Trophoblast cell (in vitro differentiated cells and primary cell): ENCODE measurements around the gene PANX1.
"Not testable (repeated sequence)": the region's sequence is repeated elsewhere in the genome, so short reads cannot be mapped to it uniquely, and the experiment has no call there.

Source experiments
- DNase-seq, 2 donors: peaks; one replicate each; pipeline ENCODE4 v3.0.0-alpha.2; 2016
- H2AFZ ChIP-seq: 2 replicates; pipeline ENCODE4 v1.6.1; 2013; ENCODE audit warnings: low read length, moderate library complexity, mild to moderate bottlenecking; ENCODE audit not compliant: insufficient read depth, poor library complexity
- H2AK5ac ChIP-seq: 2 replicates; pipeline ENCODE4 v1.6.1; 2013; ENCODE audit warnings: mild to moderate bottlenecking, low read length
- H2BK120ac ChIP-seq: 2 replicates; pipeline ENCODE4 v1.6.1; 2013; ENCODE audit warnings: low read length, mild to moderate bottlenecking, moderate library complexity; ENCODE audit not compliant: insufficient read depth, poor library complexity
- H2BK12ac ChIP-seq: 2 replicates; pipeline ENCODE4 v1.6.1; 2013; ENCODE audit warnings: mild to moderate bottlenecking, low read length, moderate library complexity
- H2BK5ac ChIP-seq: 2 replicates; pipeline ENCODE4 v1.6.1; 2013; ENCODE audit warnings: low read length, low read depth, moderate library complexity, mild to moderate bottlenecking; ENCODE audit not compliant: poor library complexity
- H3K14ac ChIP-seq: 2 replicates; pipeline ENCODE4 v1.6.1; 2013; ENCODE audit warnings: mild to moderate bottlenecking, low read length
- H3K18ac ChIP-seq: 2 replicates; pipeline ENCODE4 v1.6.1; 2013; ENCODE audit warnings: mild to moderate bottlenecking, low read length
- H3K23ac ChIP-seq: 2 replicates; pipeline ENCODE4 v1.6.1; 2013; ENCODE audit warnings: low read length
- H3K27ac ChIP-seq: 2 replicates; pipeline ENCODE4 v1.5.1; 2013; ENCODE audit warnings: low read depth, mild to moderate bottlenecking, inconsistent platforms, low read length, moderate library complexity
- H3K27me3 ChIP-seq: 2 replicates; pipeline ENCODE4 v1.6.1; 2013; ENCODE audit warnings: inconsistent platforms, mild to moderate bottlenecking, low read length, moderate library complexity; ENCODE audit not compliant: insufficient read depth
- H3K36me3 ChIP-seq, 2 experiments: 1 replicate in 1 of 2; 2 replicates in 1 of 2; pipeline ENCODE4 v1.6.1; 2013; ENCODE audit warnings: low read length in 2 of 2, mild to moderate bottlenecking in 2 of 2, moderate library complexity in 1 of 2; ENCODE audit not compliant: insufficient read depth in 2 of 2, control insufficient read depth in 1 of 2
- H3K4ac ChIP-seq: 2 replicates; pipeline ENCODE4 v1.6.1; 2013; ENCODE audit warnings: low read depth, mild to moderate bottlenecking, low read length, moderate library complexity
- H3K4me1 ChIP-seq, 2 experiments: 1 replicate in 1 of 2; 2 replicates in 1 of 2; pipeline ENCODE4 v1.6.1; 2013; ENCODE audit warnings: low read length in 2 of 2, mild to moderate bottlenecking in 2 of 2, moderate library complexity in 1 of 2; ENCODE audit not compliant: insufficient read depth in 2 of 2, control insufficient read depth in 1 of 2
- H3K4me2 ChIP-seq: 2 replicates; pipeline ENCODE4 v1.6.1; 2013; ENCODE audit warnings: inconsistent platforms, mild to moderate bottlenecking, low read length, moderate library complexity
- H3K4me3 ChIP-seq: 2 replicates; pipeline ENCODE4 v1.5.1; 2013; ENCODE audit warnings: mild to moderate bottlenecking, low read depth, low read length, inconsistent platforms
- H3K79me1 ChIP-seq: one replicate; pipeline ENCODE4 v1.6.1; 2013; ENCODE audit warnings: low read length
- H3K79me2 ChIP-seq: 2 replicates; pipeline ENCODE4 v1.6.1; 2013; ENCODE audit warnings: low read length, mild to moderate bottlenecking; ENCODE audit not compliant: control insufficient read depth, insufficient read depth, poor library complexity
- H3K9ac ChIP-seq: 2 replicates; pipeline ENCODE4 v1.6.1; 2013; ENCODE audit warnings: mild to moderate bottlenecking, low read length
- H3K9me3 ChIP-seq: 2 replicates; pipeline ENCODE4 v1.6.1; 2013; ENCODE audit warnings: low read depth, mild to moderate bottlenecking, control low read depth, inconsistent platforms, low read length; ENCODE audit not compliant: insufficient read depth
- H4K12ac ChIP-seq: 2 replicates; pipeline ENCODE4 v1.6.1; 2013; ENCODE audit warnings: low read depth, mild to moderate bottlenecking, low read length, moderate library complexity
- H4K8ac ChIP-seq: 2 replicates; pipeline ENCODE4 v1.6.1; 2013; ENCODE audit warnings: low read depth, mild to moderate bottlenecking, low read length, moderate library complexity
- H4K91ac ChIP-seq: one replicate; pipeline ENCODE4 v1.6.1; 2013; ENCODE audit warnings: low read depth, mild to moderate bottlenecking, low read length, moderate library complexity
- WGBS: extraction: QIAGEN DNeasy Blood & Tissue Kit; methylation state at CpG from one replicate; pipeline ENCODE4 v1.1.7; 2013; ENCODE audit warnings: missing lambda C conversion rate; ENCODE audit not compliant: insufficient read length, insufficient coverage; ENCODE audit errors: extremely low coverage; 5-methylcytosine and 5-hydroxymethylcytosine counted together

The PANX1 gene

DNA sequence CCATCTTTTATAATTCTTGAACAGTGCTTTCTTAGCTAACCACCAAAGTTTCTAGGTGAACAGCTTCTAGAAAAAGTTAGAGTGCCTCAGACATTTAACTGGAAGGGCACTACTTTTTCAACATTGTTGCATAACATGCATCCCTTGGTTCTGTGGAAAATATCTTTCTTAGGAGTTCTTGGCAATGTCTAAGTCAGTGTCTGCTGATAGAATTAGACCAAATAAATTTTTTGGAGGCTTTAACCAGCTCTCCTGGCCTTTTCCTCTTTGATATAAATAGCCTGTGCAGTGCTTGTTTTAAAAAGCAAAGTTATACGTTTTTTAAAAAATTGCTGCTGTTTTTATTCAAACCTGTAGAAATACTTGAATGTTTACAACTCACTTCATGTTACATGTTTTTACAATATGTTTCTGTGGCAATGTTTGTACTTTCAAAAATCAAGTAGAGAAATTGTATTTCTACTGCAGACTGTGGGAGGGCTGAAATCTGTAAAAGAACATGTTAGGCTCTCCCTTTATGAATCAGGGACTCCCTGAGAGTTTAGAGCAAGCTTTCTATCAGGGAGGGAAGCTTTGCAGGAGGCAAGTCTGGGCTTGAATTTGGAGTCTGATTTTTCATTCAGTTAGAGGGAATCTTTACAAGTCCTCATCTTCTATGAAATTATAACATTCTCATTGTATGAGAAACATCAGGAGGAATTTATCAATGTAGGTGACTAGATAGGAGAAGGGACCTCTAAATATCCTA is 16.3 kb upstream of the PANX1 start:
- no CpG with 5 or more reads among the region's 1 CpG for WGBS
- H3K14ac ChIP-seq: no peak overlapping the region
- no peak overlapping the region for H2AK5ac ChIP-seq
- no peak overlapping the region for H3K18ac ChIP-seq
- no peak overlapping the region for H4K91ac ChIP-seq
- no peak overlapping the region for H2BK12ac ChIP-seq
- no peak overlapping the region for H2BK120ac ChIP-seq
- H3K27ac ChIP-seq: no peak overlapping the region
- DNase-seq: no peak
- H2BK5ac ChIP-seq: no peak overlapping the region
- no peak overlapping the region for H3K4me3 ChIP-seq
- H4K8ac ChIP-seq: no peak overlapping the region
- H3K36me3 ChIP-seq: no peaks in the 10 kb centered on the region
- no peak overlapping the region for H4K12ac ChIP-seq
- H3K79me1 ChIP-seq: no peaks in the 10 kb centered on the region
- H3K27me3 ChIP-seq: no peaks in the 10 kb centered on the region
- H3K4ac ChIP-seq: no peak overlapping the region
- H3K9me3 ChIP-seq: no peaks in the 10 kb centered on the region
- no peak overlapping the region for H2AFZ ChIP-seq
- no peak overlapping the region for H3K23ac ChIP-seq
- no peak overlapping the region for H3K9ac ChIP-seq
- H3K4me1 ChIP-seq: no peaks in the 10 kb centered on the region
- no peak overlapping the region for H3K4me2 ChIP-seq
- H3K79me2 ChIP-seq: no peaks in the 10 kb centered on the region

DNA sequence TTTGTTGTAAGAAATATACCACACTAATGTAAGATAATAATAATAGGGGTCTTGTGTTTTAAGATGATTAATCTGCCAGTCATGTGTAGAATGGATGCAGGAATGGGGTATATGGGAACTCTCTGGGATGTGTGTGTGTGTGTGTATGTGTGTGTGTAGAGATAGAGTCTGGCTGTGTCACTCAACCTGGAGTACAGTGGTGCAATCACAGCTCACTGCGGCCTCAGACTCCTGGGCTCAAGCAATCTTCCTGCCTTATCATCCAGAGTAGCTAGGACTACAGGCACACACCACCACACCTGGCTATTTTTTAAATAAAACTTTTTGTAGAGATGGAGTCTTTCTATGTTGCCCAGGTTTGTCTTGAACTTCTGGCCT is 11.5 kb upstream of the PANX1 start:
- Histone ChIP-seq H3K27ac (no peak overlapping the region), H2BK5ac (no peak overlapping the region), H3K4ac (no peak overlapping the region), H3K4me3 (no peak overlapping the region), H2AFZ (no peak overlapping the region), H3K18ac (no peak overlapping the region), H2BK120ac (no peak overlapping the region), H2AK5ac (no peak overlapping the region), H3K14ac (no peak overlapping the region), H2BK12ac (no peak overlapping the region), H4K8ac (no peak overlapping the region), H3K27me3 (no peaks in the 10 kb centered on the region), H3K4me1 (no peaks in the 10 kb centered on the region), H3K79me2 (no peaks in the 10 kb centered on the region), H3K9me3 (no peaks in the 10 kb centered on the region), H3K9ac (no peak overlapping the region), H3K23ac (no peak overlapping the region), H3K36me3 (no peaks in the 10 kb centered on the region), H4K91ac (no peak overlapping the region), H4K12ac (no peak overlapping the region), H3K4me2 (no peak overlapping the region), H3K79me1 (no peaks in the 10 kb centered on the region)
- no peak for DNase-seq
- no CpG with 5 or more reads among the region's 1 CpG for WGBS

DNA sequence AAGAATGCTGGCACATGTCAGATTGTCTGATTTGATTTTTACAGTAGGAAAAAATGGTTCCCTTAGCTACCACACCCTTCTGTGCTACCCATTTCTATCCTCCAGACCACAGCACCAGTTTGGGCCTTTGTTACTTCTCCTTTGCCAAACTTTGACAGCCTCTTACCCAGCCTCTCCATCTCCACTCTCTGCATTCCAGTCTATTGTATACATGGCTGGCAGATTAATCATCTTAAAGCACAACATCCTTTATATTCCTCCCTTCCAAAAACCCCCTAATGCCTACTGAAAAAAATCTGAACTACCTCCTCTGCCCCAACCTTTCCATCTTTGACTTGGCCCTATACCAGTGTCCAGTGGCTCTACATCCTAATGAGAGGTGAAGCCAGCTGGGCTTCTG is 10.8 kb upstream of the PANX1 start:
- no peak overlapping the region for H3K4me2 ChIP-seq
- no peak overlapping the region for H4K8ac ChIP-seq
- H3K4me3 ChIP-seq: no peak overlapping the region
- no peaks in the 10 kb centered on the region for H3K79me2 ChIP-seq
- H2BK120ac ChIP-seq: no peak overlapping the region
- H3K27ac ChIP-seq: no peak overlapping the region
- no peaks in the 10 kb centered on the region for H3K27me3 ChIP-seq
- no peak overlapping the region for H3K18ac ChIP-seq
- H2AFZ ChIP-seq: no peak overlapping the region
- no peak overlapping the region for H4K12ac ChIP-seq
- H4K91ac ChIP-seq: no peak overlapping the region
- no peaks in the 10 kb centered on the region for H3K79me1 ChIP-seq
- H3K9me3 ChIP-seq: no peaks in the 10 kb centered on the region
- H3K14ac ChIP-seq: no peak overlapping the region
- H2BK5ac ChIP-seq: no peak overlapping the region
- H3K4me1 ChIP-seq: no peaks in the 10 kb centered on the region
- DNase-seq: no peak
- no peak overlapping the region for H2BK12ac ChIP-seq
- no peak overlapping the region for H3K23ac ChIP-seq
- no peaks in the 10 kb centered on the region for H3K36me3 ChIP-seq
- no peak overlapping the region for H3K4ac ChIP-seq
- no peak overlapping the region for H3K9ac ChIP-seq
- H2AK5ac ChIP-seq: no peak overlapping the region

DNA sequence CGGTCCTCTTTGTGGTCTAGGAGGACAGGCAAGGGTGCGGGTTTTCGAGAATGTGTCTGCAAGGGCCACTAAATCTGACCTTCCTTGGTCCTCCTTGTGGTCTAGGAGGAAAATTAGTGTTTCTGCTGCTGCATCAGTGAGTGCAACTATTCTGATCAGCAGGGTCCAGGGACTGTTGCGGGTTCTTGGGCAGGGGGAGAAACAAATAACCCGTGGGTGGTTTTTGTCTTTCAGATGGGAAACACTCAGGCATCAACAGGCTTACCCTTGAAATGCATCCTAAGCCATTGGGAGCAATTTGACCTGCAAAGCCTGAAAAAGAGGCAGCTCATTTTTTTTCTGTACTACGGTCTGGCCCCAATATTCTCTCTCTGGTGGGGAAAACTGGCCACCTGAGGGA is 9.0 kb upstream of the PANX1 start:
- not testable (repeated sequence) for H3K36me3 ChIP-seq, H4K8ac ChIP-seq, H2BK12ac ChIP-seq, H3K14ac ChIP-seq, H3K27me3 ChIP-seq, H3K9ac ChIP-seq, H3K79me1 ChIP-seq, H3K4me3 ChIP-seq, H2BK5ac ChIP-seq, H3K27ac ChIP-seq, H3K79me2 ChIP-seq, H3K4me1 ChIP-seq, H4K12ac ChIP-seq, H3K4me2 ChIP-seq, H3K18ac ChIP-seq, H4K91ac ChIP-seq, H3K23ac ChIP-seq, H2BK120ac ChIP-seq, H3K9me3 ChIP-seq, H3K4ac ChIP-seq, H2AK5ac ChIP-seq, DNase-seq, H2AFZ ChIP-seq
- no CpG with 5 or more reads among the region's 6 CpGs for WGBS
